Memory B cell (primary cell): Measurements from ENCODE around the gene PLIN1.

ENCODE experiments used
- ATAC-seq: fragments of 150-1000 bp; cut with Tn5 transposase; 2 replicates; pipeline ENCODE4 v1.10.0; 2021; ENCODE audit warnings: low read depth, mild to moderate bottlenecking, moderate library complexity
- DNase-seq, 2 donors: peaks; one replicate each; pipeline ENCODE4 v3.0.0; 2022; ENCODE audit warnings: low spot score in 2 of 2
- H3K27ac Mint-ChIP-seq: one replicate; pipeline ENCODE4 v1.8.0; 2022; ENCODE audit warnings: mild to moderate bottlenecking, moderate library complexity, mixed read lengths
- H3K27me3 Mint-ChIP-seq: one replicate; pipeline ENCODE4 v1.8.0; 2022; ENCODE audit warnings: mixed read lengths
- H3K36me3 Mint-ChIP-seq: one replicate; pipeline ENCODE4 v1.8.0; 2022; ENCODE audit warnings: mild to moderate bottlenecking, mixed read lengths
- H3K4me1 Mint-ChIP-seq: one replicate; pipeline ENCODE4 v1.8.0; 2022; ENCODE audit warnings: mixed read lengths
- H3K4me3 Mint-ChIP-seq: one replicate; pipeline ENCODE4 v1.8.0; 2022; ENCODE audit warnings: mild to moderate bottlenecking, moderate library complexity, mixed read lengths
- H3K9me3 Mint-ChIP-seq: one replicate; pipeline ENCODE4 v1.8.0; 2022; ENCODE audit warnings: mixed read lengths

The PLIN1 gene

GRCh38 chr15:89653578-89653977 is 25.6 kb downstream of the PLIN1 start:
- Mint-ChIP-seq H3K4me1 (peaks cover 6% of the 10 kb centered on the region), H3K27ac (no peak overlapping the region), H3K9me3 (no peaks in the 10 kb centered on the region), H3K27me3 (peaks cover 22% of the 10 kb centered on the region), H3K36me3 (no peaks in the 10 kb centered on the region), H3K4me3 (no peak overlapping the region)
- ATAC-seq (no peak), DNase-seq (no peak)

DNA sequence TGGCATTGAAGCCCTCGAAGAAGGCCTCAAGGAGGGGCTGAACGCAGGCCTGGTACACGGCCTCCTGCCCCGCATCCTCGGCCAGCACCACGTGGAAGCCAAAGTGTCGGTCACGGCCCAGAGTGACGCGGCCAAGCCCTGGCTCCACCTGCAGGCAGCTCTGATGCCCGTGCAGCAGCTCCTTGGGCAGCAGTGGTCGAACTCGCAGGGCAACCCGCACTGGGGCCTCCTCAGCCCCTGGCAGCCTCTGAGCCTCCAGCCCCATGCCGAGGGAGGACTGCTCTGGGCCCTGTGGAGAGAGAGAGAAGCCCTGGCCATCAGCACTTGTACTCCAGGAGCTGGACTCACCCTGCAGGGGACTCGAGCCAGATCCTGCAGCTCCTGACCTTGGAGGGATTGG is 26.5 kb downstream of the PLIN1 start:
- Mint-ChIP-seq H3K36me3 (no peaks in the 10 kb centered on the region), H3K27me3 (peaks cover 22% of the 10 kb centered on the region), H3K4me1 (peaks cover 6% of the 10 kb centered on the region), H3K9me3 (no peaks in the 10 kb centered on the region), H3K27ac (no peak overlapping the region), H3K4me3 (no peak overlapping the region)
- ATAC-seq (no peak), DNase-seq (no peak)

DNA sequence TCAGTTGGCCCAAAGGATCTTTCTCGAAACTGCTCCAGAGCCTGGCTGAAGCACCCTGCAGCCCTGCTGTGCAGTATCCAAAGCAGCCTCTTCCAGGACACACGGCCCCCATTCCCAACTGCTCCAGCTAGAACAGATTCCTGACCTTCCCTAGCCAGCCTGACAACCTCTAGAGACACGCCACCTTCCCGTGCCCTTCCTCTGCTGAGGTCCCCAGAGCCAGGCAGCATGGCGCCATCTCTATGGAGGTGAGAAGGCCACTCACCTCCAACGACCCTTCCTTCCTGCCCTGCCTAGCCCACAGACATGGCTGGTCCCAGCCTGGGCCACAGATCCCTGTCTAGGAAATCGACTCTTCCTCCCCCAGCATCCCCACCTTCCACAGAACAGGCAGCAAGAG is 27.0 kb downstream of the PLIN1 start:
- H3K27me3 Mint-ChIP-seq: peaks cover 26% of the 10 kb centered on the region
- DNase-seq (no peak), ATAC-seq (no peak)
- peaks cover 10% of the 10 kb centered on the region for H3K4me1 Mint-ChIP-seq
- no peaks in the 10 kb centered on the region for H3K9me3 Mint-ChIP-seq
- H3K36me3 Mint-ChIP-seq: no peaks in the 10 kb centered on the region
- H3K27ac Mint-ChIP-seq: no peak overlapping the region
- no peak overlapping the region for H3K4me3 Mint-ChIP-seq

DNA sequence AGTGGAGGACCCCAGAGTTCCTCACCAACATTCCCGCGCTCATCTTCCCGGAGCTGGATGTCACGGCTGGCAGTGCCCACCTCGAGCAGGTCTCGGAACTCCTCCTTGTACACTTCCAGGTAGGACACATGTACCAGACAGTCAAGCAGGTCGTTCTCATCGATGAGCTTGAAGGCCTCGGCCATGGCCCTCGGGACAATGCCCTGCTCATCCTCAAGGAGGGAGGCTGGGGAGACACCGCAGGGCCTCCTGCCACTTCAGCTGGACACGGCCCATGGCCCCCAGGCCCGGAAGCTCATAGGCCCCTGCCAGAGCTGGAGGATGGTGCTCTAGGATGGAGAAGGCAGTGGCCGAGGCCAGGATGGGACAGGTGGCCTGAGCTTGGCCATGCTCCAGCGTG is 29.5 kb downstream of the PLIN1 start:
- Mint-ChIP-seq H3K4me1 (peaks cover 9% of the 10 kb centered on the region), H3K36me3 (no peaks in the 10 kb centered on the region), H3K4me3 (no peak overlapping the region), H3K27ac (no peak overlapping the region), H3K27me3 (peaks cover 23% of the 10 kb centered on the region), H3K9me3 (no peaks in the 10 kb centered on the region)
- DNase-seq (no peak), ATAC-seq (no peak)

GRCh38 chr15:89649013-89649625 is 30.0 kb downstream of the PLIN1 start:
- Mint-ChIP-seq H3K9me3 (no peaks in the 10 kb centered on the region), H3K4me1 (peaks cover 4% of the 10 kb centered on the region), H3K27ac (no peak overlapping the region), H3K4me3 (no peak overlapping the region), H3K36me3 (no peaks in the 10 kb centered on the region), H3K27me3 (peaks cover 18% of the 10 kb centered on the region)
- DNase-seq (no peak), ATAC-seq (no peak)

GRCh38 chr15:89648106-89649012 is 30.8 kb downstream of the PLIN1 start:
- ATAC-seq: no peak
- Mint-ChIP-seq H3K4me1 (peaks cover 4% of the 10 kb centered on the region), H3K9me3 (no peaks in the 10 kb centered on the region), H3K36me3 (no peaks in the 10 kb centered on the region), H3K4me3 (no peak overlapping the region), H3K27ac (no peak overlapping the region), H3K27me3 (peaks cover 16% of the 10 kb centered on the region)
- DNase-seq: no peak

DNA sequence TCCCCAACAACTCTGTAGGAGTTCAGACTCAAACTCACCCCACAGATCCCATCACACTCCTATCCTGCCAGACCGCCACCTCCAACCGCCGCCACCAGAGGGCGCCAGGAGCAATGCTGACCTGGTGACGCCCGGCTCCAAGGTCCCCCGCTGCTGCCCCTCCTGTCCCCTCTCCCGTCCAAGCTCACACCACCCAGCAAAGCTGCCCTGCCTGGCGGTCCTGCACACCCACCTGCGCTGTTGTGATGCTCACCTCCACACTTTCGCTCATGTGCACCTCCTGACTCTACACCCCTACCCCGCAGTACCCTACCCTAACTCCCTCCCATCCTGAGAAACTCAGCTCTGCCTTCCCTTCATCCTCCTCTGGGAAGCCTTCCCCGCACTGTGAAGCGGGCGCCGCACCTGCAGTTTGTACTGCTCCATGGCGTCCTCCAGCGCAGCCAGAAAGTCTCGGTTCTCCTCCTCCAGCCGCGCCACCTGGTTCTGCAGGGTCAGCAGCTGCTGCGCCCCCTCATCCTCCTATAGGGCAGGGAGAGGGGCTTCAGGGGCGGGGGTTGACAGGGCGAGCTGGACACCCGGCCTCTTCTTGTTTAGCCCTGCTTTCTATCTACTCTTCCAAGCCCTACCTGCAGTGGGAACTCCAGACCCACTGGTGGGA is 31.8 kb downstream of the PLIN1 start:
- DNase-seq (peak; percentile 37 to 57), ATAC-seq (peak; percentile 45)
- no peaks in the 10 kb centered on the region for H3K36me3 Mint-ChIP-seq
- H3K27ac Mint-ChIP-seq: no peak overlapping the region
- H3K4me1 Mint-ChIP-seq: peaks cover 4% of the 10 kb centered on the region
- peaks cover 10% of the 10 kb centered on the region for H3K27me3 Mint-ChIP-seq
- H3K9me3 Mint-ChIP-seq: no peaks in the 10 kb centered on the region
- H3K4me3 Mint-ChIP-seq: no peak overlapping the region

GRCh38 chr15:89646416-89647141 is 32.6 kb downstream of the PLIN1 start:
- Mint-ChIP-seq H3K4me3 (no peak overlapping the region), H3K27me3 (peaks cover 7% of the 10 kb centered on the region), H3K4me1 (peaks cover 4% of the 10 kb centered on the region), H3K9me3 (no peaks in the 10 kb centered on the region), H3K27ac (no peak overlapping the region), H3K36me3 (no peaks in the 10 kb centered on the region)
- no peak for ATAC-seq
- no peak for DNase-seq

- Mint-ChIP-seq H3K9me3 (no peaks in the 10 kb centered on the region), H3K4me3 (no peak overlapping the region), H3K27ac (no peak overlapping the region), H3K36me3 (no peaks in the 10 kb centered on the region), H3K27me3 (peaks cover 9% of the 10 kb centered on the region), H3K4me1 (peaks cover 8% of the 10 kb centered on the region)
- DNase-seq: no peak
- ATAC-seq: no peak
Observed at GRCh38 chr15:89645680-89646079, 33.5 kb downstream of the PLIN1 start.

GRCh38 chr15:89642106-89642505 is 37.1 kb downstream of the PLIN1 start:
- H3K36me3 Mint-ChIP-seq: no peaks in the 10 kb centered on the region
- H3K27ac Mint-ChIP-seq: no peak overlapping the region
- no peak overlapping the region for H3K4me3 Mint-ChIP-seq
- no peak for DNase-seq
- ATAC-seq: no peak
- H3K9me3 Mint-ChIP-seq: no peaks in the 10 kb centered on the region
- peaks cover 4% of the 10 kb centered on the region for H3K4me1 Mint-ChIP-seq
- peaks cover 6% of the 10 kb centered on the region for H3K27me3 Mint-ChIP-seq

GRCh38 chr15:89641053-89641452 is 38.1 kb downstream of the PLIN1 start:
- H3K27ac Mint-ChIP-seq: no peak overlapping the region
- H3K4me1 Mint-ChIP-seq: peaks cover 4% of the 10 kb centered on the region
- no peaks in the 10 kb centered on the region for H3K36me3 Mint-ChIP-seq
- H3K9me3 Mint-ChIP-seq: no peaks in the 10 kb centered on the region
- ATAC-seq (no peak), DNase-seq (no peak)
- H3K4me3 Mint-ChIP-seq: no peak overlapping the region
- peaks cover 4% of the 10 kb centered on the region for H3K27me3 Mint-ChIP-seq

- ATAC-seq (no peak), DNase-seq (no peak)
- no peaks in the 10 kb centered on the region for H3K36me3 Mint-ChIP-seq
- H3K27ac Mint-ChIP-seq: no peak overlapping the region
- no peak overlapping the region for H3K4me3 Mint-ChIP-seq
- peaks cover 2% of the 10 kb centered on the region for H3K9me3 Mint-ChIP-seq
- H3K4me1 Mint-ChIP-seq: peaks cover 4% of the 10 kb centered on the region
- peaks cover 2% of the 10 kb centered on the region for H3K27me3 Mint-ChIP-seq
Observed at GRCh38 chr15:89640245-89640644, 38.9 kb downstream of the PLIN1 start.

DNA sequence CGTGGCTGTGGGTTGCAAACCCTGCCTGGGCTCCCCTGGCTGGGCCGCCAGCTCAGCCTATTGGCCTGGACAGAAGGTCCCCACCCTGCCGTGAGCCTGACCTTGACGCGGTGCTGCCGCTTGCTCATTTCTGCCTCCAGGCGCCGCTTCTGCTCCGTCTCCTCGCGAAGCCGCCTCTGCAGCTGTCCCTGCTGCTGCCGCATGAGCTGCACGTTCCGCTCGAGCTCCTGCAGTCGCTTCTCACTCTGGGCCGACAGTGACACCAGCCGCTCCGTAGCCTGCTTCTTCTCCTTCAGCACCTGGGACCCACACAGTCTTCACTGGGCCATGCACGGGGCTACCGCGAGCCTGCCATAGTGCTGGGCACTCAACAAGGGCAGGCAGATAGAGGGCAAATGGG is 45.6 kb downstream of the PLIN1 start:
- no peak overlapping the region for H3K27ac Mint-ChIP-seq
- H3K4me1 Mint-ChIP-seq: no peaks in the 10 kb centered on the region
- H3K9me3 Mint-ChIP-seq: peaks cover 2% of the 10 kb centered on the region
- peaks cover 4% of the 10 kb centered on the region for H3K27me3 Mint-ChIP-seq
- DNase-seq: no peak
- no peak overlapping the region for H3K4me3 Mint-ChIP-seq
- no peaks in the 10 kb centered on the region for H3K36me3 Mint-ChIP-seq
- no peak for ATAC-seq
